Aortic smooth muscle cell (primary cell): Measurements from ENCODE around the gene RSBN1L. TPM values are rescaled to one million over a fixed set of nuclear protein-coding genes. Genes with fewer than 3 reads are reported as not detected.

Source experiments
- total RNA-seq: library from RNA; depleted of rRNA; stranded (reverse); fragments of >200 nt; gene quantifications from 2 replicates; pipeline ENCODE4 v1.2.3, GENCODE V29; 2014

Gene RSBN1L
- total RNA-seq: 18.2 and 23.4 TPM in 2 replicates

DNA sequence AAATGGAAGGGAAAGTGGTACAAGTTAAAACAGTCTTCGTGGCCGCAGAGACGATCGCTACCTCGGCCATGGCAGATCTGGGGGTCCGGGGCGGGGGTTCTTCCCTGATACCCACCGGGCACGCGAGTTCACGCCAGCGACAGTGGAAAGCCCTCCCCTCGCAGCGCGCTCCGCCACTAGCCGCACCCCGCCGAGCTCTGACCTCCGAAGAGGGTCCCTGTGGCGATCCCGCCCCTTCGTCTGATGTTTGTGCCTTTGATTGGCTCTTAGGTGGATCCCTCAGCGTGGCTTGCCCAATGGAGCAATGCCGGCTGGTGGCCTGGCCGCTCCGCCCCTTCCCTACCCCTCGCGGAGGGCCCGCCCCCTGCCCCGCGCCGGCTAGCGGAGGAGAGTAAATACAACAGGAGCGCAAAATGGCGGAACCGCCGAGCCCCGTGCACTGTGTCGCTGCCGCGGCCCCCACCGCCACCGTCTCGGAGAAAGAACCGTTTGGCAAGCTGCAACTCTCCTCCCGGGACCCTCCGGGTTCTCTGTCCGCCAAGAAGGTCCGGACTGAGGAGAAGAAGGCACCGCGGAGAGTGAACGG lies at the start of gene RSBN1L:
Gene RSBN1L (plus strand): TSS at position 403 of the 586 bp plus-strand sequence. CDS start 11 bp downstream, at position 414.

DNA sequence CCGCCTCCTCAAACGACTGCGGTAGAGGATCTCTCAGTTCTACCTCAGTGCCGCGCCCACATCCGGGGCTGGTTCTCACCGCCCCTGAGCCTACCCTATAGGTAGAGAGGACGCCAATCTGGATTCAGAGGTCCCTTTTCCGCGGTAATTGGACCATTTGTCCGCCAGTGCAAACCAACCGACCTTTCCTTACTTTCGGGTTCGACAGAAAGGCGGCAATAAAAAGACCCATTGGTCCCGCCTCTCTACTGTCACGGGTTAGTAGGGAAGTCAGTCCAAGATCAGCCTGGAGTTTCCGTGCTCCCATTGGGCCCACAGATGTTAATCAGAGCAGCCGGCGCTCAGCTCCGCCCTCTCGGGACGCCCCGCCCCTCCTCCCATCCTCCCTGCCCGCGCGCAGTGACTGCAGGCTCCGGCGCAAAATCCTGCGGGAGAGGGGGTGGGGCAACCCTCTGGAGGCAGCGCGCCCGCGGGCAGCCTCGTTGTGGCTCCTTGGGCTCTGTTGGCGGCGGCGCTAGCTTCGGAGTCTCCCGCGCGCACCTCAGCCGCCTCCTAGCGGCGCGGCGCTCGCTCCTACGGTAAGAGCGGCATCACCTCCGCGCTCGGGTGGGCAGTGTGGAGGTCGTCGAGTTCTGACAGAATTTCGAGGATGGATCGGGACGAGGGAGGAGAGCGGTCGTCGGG lies 102.3 kb downstream of the RSBN1L start, which contains the start of the genes PHTF2 and TMEM60:
Gene PHTF2 (plus strand): TSS at position 380 of the 684 bp plus-strand sequence.
Gene TMEM60 (minus strand): TSS at position 41 of the 684 bp plus-strand sequence. CDS start 4,061 bp downstream, outside the sequence.

Other genes starting within 250 kb of the RSBN1L start
- gene PTPN12, start 159.2 kb upstream of the RSBN1L start, total RNA-seq: 29.9 and 31.6 TPM in 2 replicates
- 17.0 and 21.9 TPM in 2 replicates for gene TMEM60, start 102.0 kb downstream of the RSBN1L start, total RNA-seq
- 25.0 and 49.0 TPM in 2 replicates for gene PHTF2, start 102.3 kb downstream of the RSBN1L start, total RNA-seq